HG03108 (cell line): ENCODE data around the gene ARHGEF7.
A peak's percentile ranks its signal among the peaks of the same experiment; 100 is the strongest.

Experiments
- ATAC-seq: cut with Tn5 transposase; IDR thresholded peaks from one replicate; pipeline ENCODE4 v1.9.1; 2021; ENCODE audit warnings: moderate library complexity; ENCODE audit not compliant: unreplicated experiment

The ARHGEF7 gene

GRCh38 chr13:111099290-111099689 is 15.8 kb upstream of the ARHGEF7 start:
- no peak for ATAC-seq

- no peak for ATAC-seq
Measured at GRCh38 chr13:111110054-111110453, 5.1 kb upstream of the ARHGEF7 start.

GRCh38 chr13:111111376-111111937 is 3.7 kb upstream of the ARHGEF7 start:
- ATAC-seq: no peak

GRCh38 chr13:111112196-111112595 is 2.9 kb upstream of the ARHGEF7 start:
- no peak for ATAC-seq

DNA sequence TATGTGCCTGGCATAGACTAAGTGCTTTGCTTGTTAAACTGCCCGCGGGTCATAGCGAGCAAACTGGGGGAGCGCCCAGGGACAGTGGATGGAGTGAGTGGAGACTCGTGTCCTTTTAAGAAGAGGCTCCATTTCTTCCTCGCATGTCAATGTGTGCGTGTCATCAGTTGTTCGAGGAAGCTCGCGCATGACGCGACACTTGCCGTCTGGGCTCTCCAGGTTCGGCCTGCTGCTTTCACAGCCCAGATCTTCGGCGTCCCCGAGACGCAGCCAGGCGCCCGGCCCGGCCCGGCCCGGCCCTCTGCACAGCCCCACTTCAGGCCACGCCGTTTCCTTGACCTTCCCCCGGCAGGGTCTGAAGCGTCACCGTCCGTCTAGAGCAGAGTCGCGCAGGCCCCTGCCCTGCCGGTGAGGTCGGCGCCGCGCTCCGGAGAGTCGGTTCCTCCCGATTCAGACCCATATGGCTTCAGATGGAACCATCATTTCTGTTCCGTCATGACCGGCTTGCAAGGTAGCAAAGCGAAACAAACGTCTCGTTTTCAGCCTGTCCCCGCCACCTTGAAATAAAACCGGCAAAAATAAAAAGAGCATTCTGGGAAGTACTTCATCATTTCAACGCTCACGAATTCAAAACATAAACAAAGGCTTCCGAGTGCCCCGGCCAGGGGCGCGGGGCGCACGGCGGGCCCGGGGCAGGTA is 599 bp upstream of the ARHGEF7 start:
- ATAC-seq: no peak

DNA sequence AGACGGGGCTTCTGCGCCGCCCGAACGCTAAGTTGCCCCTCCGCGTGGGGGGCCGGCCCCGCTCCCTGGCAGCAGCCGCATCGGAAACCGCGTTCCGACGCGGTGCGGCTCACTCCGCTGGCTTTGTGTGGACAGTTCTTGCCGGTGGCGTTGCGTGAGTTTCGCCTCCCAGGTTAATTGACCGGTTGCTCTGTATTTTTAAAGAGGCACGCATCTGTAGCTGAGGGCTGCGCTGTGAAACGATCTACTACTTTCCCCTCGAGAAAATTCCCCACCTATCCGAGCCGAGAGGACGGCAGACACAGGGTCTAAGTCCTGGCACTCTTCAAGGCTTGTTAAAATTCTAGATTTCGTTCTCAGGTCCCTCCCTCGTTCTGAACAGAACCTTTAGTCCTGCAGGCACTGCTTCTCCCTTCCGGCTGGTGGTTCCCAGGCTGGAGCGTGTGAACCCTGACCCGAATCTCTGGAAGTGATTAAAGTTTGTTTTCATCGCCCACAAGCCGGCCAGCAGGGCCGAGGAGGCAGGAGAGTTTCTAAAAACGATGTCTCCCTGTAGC is 933 bp downstream of the ARHGEF7 start:
- ATAC-seq: no peak

- no peak for ATAC-seq
Measured at GRCh38 chr13:111116856-111117255, 1.7 kb downstream of the ARHGEF7 start.

DNA sequence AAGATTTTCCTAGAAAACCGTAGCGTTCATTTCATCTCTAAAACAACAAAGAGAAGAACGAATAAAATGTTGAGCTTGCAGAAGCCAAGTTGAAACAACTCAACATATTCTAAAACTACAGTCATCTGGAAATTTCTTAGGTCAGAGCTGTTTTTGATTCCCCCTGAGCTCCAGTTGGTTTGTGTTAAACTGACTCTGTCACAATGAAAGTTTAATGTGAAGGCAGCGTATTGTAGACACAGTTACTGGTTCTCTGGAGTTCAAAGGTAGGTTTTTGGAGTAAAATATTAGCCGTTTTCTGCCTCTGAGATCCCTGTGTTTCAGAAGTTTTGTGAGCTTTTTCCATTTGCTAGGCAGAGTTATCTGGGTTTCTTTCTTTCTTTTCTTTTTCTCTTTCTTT is 2.2 kb downstream of the ARHGEF7 start:
- ATAC-seq: no peak

DNA sequence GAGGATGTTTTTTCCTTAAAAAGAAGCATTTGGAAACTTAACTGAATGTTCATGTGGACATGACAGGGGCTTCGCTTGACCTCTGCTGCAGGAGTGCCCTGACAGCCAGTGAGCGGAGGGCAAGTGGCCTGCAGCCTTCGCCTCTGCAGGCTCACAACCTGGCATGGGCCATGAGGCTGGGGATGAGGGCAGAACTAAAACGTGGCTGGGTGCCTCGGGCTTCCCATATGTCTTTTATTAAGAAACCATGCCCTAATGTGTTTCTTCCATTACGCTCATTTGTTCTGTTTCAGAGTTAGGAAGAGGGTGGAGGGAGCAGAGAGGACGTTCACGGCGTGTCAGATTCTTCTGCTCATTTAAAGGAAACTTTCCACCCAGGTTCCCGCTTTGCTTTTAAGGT is 2.9 kb downstream of the ARHGEF7 start:
- no peak for ATAC-seq

DNA sequence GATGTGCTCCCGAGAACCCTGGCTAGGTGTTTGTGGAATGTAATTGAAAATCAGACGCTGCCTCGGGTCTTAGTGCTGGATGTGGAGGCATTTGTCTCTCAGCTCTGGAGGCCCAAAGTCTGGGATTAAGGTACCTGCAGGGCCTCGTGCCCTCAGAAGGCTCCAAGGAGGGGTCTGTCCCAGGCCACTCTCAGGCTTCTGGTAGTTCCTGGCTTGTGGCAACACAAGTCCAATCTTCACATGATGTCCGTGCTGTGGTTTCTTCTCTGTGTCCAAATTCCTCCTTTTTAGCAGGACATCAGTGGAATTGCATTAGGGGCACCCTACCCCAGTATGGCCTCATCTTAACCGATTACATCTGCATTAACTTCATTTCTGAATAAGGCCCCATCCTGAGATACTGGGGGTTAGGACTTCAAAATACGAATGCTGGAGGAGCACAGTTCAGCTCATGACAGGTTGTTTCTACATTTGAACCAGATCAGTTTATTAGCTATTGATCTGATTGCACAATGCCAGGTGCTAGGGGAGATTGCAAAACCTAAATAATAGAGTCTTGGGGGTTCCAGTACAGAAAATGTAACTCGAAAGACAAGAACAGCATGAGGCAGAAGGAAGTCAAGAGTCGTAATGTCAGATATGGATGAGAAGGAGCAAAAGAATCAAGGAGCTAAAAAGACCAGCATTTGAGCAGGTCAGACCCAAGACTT is 3.9 kb downstream of the ARHGEF7 start:
- no peak for ATAC-seq

DNA sequence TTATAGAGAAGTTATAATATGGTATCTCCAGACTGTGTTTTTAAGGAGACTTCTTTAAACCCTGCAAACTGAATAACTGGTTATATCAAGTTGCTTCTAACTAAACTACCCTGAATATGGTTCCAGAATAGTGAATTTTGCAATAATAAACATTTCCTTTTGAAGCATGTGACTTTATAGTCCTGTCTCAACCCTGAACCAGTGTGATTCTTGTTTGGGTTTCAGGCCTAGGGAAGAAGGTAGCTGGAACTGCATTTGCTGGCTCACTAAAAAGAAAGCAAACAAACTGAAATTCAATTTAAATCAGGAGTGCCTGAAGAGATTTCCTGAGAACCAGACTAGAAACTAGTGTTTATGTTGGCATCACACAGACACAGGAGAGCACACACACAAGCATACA is 4.9 kb downstream of the ARHGEF7 start:
- no peak for ATAC-seq

DNA sequence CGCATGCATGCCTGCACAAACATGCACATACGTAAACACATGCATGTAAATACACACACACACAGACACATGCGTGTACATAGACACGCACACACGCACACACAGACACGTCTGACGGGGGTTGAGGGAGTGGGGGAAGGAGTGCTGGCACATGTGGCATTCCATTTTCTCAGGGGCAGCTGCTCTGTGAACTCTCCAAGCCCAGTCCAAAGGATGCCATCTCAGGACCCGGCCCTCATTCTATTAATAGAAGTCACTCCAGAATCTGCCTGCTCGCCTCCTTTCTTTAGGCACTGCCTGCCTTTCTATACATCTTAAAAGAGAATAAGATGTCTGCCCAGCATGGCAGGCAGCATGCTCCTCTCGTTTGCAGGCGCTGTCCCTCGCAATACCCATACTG is 5.3 kb downstream of the ARHGEF7 start:
- ATAC-seq: no peak

- no peak for ATAC-seq
Measured at GRCh38 chr13:111120913-111121312, 5.8 kb downstream of the ARHGEF7 start.

DNA sequence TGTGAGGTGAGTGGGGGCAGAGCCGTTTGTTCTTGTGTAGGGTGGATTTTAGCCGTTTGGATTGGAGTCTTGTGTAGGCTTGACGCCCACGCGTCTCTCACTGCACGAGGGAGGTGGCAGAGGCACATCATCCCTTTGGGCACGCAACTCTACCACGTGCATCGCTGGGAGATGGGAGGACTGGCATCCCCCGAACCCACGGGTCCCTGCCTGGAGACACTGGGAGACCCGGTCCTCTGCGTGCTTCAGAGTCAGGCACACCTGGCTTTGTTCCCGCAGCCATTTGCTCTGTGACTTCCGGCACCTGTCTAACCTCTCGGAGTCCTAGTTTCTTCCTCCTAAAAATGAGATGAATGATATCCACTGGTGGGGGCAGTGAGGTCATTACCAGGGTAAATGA is 6.4 kb downstream of the ARHGEF7 start:
- ATAC-seq: no peak

- no peak for ATAC-seq
Measured at GRCh38 chr13:111122056-111122455, 6.9 kb downstream of the ARHGEF7 start.

DNA sequence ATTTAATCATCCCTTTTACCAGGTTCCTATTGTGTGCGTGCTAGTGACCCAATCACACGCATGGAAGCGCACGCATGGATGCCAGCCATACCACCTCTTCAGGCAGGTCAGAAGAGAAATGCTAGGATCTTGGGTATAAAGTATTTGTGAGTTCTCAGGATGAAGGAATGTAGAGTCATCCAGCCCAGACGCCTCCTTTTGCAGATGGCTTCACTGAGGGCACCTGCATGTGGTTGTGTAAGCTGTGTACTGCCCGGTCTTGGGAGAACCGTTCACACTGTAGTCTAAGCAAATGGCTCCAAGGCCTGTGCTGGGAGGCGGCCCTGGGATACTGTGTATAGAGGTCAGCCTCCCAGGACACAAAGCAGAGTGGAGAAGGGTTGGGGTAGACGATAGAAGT is 7.5 kb downstream of the ARHGEF7 start:
- no peak for ATAC-seq

DNA sequence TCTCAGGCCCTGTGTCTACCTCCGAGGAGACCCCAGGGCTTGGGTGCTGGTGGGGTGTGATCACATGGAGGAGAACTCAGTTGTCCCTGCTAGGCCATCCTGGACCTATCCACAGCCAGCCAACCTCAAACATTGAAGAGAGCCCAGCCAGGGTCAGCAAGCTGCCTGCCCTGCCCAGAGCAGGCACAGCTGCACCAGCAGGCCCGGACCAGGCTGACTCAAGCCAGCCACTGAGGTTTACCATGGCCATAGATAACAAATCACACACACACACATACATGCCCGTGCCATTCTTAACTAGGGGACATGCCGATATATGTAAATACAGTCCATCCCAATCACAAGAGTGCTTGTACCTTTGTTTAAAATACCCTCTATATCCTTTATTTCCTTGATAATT is 8.1 kb downstream of the ARHGEF7 start:
- no peak for ATAC-seq

- ATAC-seq: no peak
Measured at GRCh38 chr13:111123649-111124048, 8.5 kb downstream of the ARHGEF7 start.

DNA sequence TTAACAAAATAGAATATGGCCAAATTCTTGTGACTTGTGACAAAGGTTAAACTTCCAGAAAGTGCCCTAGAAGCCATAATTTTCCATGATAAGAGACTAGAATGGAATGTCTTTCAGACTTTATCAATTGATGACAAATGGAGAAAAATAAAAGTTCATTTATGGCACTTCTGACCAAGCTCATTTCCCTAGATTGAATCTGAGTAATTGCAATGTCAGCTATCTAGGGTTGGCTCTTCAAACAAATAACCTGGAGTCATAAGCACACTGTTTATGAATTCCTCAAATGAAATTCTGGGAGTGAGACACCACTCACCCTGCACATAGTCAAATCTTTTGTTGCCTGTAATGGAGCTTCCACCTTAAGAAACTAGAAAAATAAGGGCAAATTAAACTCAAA is 11.4 kb downstream of the ARHGEF7 start:
- no peak for ATAC-seq

DNA sequence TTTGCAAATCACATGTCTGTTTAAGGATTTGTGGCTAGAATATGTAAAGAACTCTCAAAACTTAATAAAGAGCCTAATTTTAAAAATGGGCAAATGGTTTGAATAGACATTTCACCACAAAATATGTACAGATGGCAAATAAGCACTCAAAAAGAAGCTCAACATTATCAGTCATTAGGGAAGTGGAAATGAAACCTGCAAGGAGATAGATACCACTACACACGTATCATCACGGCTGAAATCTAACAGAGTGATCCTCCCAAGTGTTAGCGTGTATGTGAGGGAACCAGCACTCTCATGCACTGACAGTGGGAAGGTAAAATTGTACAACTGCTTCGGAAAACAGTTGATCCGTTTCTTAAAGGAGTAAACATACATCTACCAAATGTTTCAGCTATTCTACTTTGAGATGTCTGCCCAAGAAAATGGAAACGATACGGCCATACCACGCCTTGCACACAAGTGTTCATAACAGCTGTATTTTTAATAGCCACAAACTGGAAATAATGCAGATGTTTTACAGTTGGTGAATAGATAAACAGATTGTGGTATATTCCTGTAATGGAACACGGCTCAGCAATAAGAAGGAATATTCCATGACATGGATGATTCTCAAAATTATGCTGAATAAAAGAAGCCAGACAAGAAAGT is 14.5 kb downstream of the ARHGEF7 start:
- ATAC-seq: peak; percentile 99

GRCh38 chr13:111130116-111130508 is 15.0 kb downstream of the ARHGEF7 start:
- ATAC-seq: no peak

GRCh38 chr13:111131048-111131447 is 15.9 kb downstream of the ARHGEF7 start:
- ATAC-seq: no peak
